Progenitor cell of endocrine pancreas (in vitro differentiated cells): ENCODE data around the gene COPS3. TPM values are rescaled to one million over a fixed set of nuclear protein-coding genes. Genes with fewer than 3 reads are reported as not detected.

Experiments used
- DNase-seq: peaks from one replicate; pipeline ENCODE4 v3.0.0; 2021; ENCODE audit warnings: low spot score; ENCODE audit not compliant: unreplicated experiment
- H3K27ac Mint-ChIP-seq: 2 replicates; pipeline ENCODE4 v1.8.0; 2021; ENCODE audit warnings: mild to moderate bottlenecking, moderate library complexity, mixed read lengths
- H3K27me3 Mint-ChIP-seq: 2 replicates; pipeline ENCODE4 v1.8.0; 2021; ENCODE audit warnings: mixed read lengths
- H3K36me3 Mint-ChIP-seq: 2 replicates; pipeline ENCODE4 v1.8.0; 2022; ENCODE audit warnings: mixed read lengths; ENCODE audit not compliant: insufficient read depth
- H3K4me1 Mint-ChIP-seq: 2 replicates; pipeline ENCODE4 v1.8.0; 2021; ENCODE audit warnings: low read depth, mixed read lengths
- H3K4me3 Mint-ChIP-seq: 2 replicates; pipeline ENCODE4 v1.8.0; 2021; ENCODE audit warnings: low read depth, mild to moderate bottlenecking, moderate library complexity, mixed read lengths
- H3K9me3 Mint-ChIP-seq: 2 replicates; pipeline ENCODE4 v1.8.0; 2021; ENCODE audit warnings: low read depth, mixed read lengths
- CTCF ChIP-seq: fragments of 200-600 bp; sonication (generic); IDR thresholded peaks from one replicate; pipeline ENCODE4 v1.5.0; 2021; ENCODE audit warnings: antibody characterized with exemption, mild to moderate bottlenecking; ENCODE audit not compliant: unreplicated experiment
- total RNA-seq: library from RNA; stranded (reverse); gene quantifications from 2 replicates; pipeline ENCODE4 v1.2.1, GENCODE V29; 2021

Gene COPS3
- total RNA-seq, 1 donor from 2014 or later, result 61.5 TPM

GRCh38 chr17:17201907-17202306 lies 79.1 kb downstream of the COPS3 start:
- Mint-ChIP-seq H3K4me3 (no peak overlapping the region), H3K9me3 (no peaks in the 10 kb centered on the region), H3K4me1 (peaks cover 2% of the 10 kb centered on the region), H3K36me3 (no peaks in the 10 kb centered on the region), H3K27ac (no peak overlapping the region), H3K27me3 (no peaks in the 10 kb centered on the region)
- no peak for DNase-seq
- TF ChIP-seq CTCF, result no peak

GRCh38 chr17:17201271-17201670 lies 79.8 kb downstream of the COPS3 start:
- no peak overlapping the region for H3K27ac Mint-ChIP-seq
- H3K9me3 Mint-ChIP-seq, result no peaks in the 10 kb centered on the region
- no peak for DNase-seq
- H3K4me3 Mint-ChIP-seq, result no peak overlapping the region
- no peaks in the 10 kb centered on the region for H3K27me3 Mint-ChIP-seq
- peaks cover 2% of the 10 kb centered on the region for H3K4me1 Mint-ChIP-seq
- H3K36me3 Mint-ChIP-seq, result no peaks in the 10 kb centered on the region
- TF ChIP-seq CTCF, result no peak

- no peak overlapping the region for H3K4me3 Mint-ChIP-seq
- H3K4me1 Mint-ChIP-seq, result peaks cover 2% of the 10 kb centered on the region
- no peak overlapping the region for H3K27ac Mint-ChIP-seq
- H3K36me3 Mint-ChIP-seq, result no peaks in the 10 kb centered on the region
- TF ChIP-seq CTCF, result no peak
- no peak for DNase-seq
- H3K9me3 Mint-ChIP-seq, result no peaks in the 10 kb centered on the region
- no peaks in the 10 kb centered on the region for H3K27me3 Mint-ChIP-seq
Observed at GRCh38 chr17:17200831-17201230, 80.2 kb downstream of the COPS3 start.

- H3K27me3 Mint-ChIP-seq, result no peaks in the 10 kb centered on the region
- H3K9me3 Mint-ChIP-seq, result no peaks in the 10 kb centered on the region
- H3K36me3 Mint-ChIP-seq, result no peaks in the 10 kb centered on the region
- H3K4me3 Mint-ChIP-seq, result no peak overlapping the region
- H3K4me1 Mint-ChIP-seq, result peaks cover 2% of the 10 kb centered on the region
- no peak for DNase-seq
- no peak for TF ChIP-seq CTCF
- no peak overlapping the region for H3K27ac Mint-ChIP-seq
Observed at GRCh38 chr17:17200311-17200710, 80.7 kb downstream of the COPS3 start.

- Mint-ChIP-seq H3K4me1 (peaks cover 2% of the 10 kb centered on the region), H3K9me3 (no peaks in the 10 kb centered on the region), H3K4me3 (no peak overlapping the region), H3K27ac (no peak overlapping the region), H3K36me3 (no peaks in the 10 kb centered on the region), H3K27me3 (no peaks in the 10 kb centered on the region)
- no peak for DNase-seq
- no peak for TF ChIP-seq CTCF
Observed at GRCh38 chr17:17198281-17198680, 82.8 kb downstream of the COPS3 start.
